ENCODE data around the gene UGT1A6. TPM values are rescaled to one million over a fixed set of nuclear protein-coding genes. Genes with fewer than 3 reads are reported as not detected.

The UGT1A6 gene
- total and polyA plus RNA-seq, 2 of the 13 experiments (the other 11 are each of a cell fraction or from before 2014, with no cell fraction given) = 0.25 TPM; not detected in 1

DNA sequence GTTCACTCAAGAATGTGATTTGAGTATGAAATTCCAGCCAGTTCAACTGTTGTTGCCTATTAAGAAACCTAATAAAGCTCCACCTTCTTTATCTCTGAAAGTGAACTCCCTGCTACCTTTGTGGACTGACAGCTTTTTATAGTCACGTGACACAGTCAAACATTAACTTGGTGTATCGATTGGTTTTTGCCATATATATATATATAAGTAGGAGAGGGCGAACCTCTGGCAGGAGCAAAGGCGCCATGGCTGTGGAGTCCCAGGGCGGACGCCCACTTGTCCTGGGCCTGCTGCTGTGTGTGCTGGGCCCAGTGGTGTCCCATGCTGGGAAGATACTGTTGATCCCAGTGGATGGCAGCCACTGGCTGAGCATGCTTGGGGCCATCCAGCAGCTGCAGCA lies 67.4 kb downstream of the UGT1A6 start, which contains the start of gene UGT1A1 (continued):
- TF ChIP-seq, protein P1, sequence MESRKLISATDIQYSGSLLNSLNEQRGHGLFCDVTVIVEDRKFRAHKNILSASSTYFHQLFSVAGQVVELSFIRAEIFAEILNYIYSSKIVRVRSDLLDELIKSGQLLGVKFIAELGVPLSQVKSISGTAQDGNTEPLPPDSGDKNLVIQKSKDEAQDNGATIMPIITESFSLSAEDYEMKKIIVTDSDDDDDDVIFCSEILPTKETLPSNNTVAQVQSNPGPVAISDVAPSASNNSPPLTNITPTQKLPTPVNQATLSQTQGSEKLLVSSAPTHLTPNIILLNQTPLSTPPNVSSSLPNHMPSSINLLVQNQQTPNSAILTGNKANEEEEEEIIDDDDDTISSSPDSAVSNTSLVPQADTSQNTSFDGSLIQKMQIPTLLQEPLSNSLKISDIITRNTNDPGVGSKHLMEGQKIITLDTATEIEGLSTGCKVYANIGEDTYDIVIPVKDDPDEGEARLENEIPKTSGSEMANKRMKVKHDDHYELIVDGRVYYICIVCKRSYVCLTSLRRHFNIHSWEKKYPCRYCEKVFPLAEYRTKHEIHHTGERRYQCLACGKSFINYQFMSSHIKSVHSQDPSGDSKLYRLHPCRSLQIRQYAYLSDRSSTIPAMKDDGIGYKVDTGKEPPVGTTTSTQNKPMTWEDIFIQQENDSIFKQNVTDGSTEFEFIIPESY (CRISPR knock-in tag; IDR thresholded peaks at IDR 0.05) = peak; percentile 72
- TF ChIP-seq ONECUT2 (CRISPR knock-in tag; IDR thresholded peaks at IDR 0.05) = peak; percentile 78

DNA sequence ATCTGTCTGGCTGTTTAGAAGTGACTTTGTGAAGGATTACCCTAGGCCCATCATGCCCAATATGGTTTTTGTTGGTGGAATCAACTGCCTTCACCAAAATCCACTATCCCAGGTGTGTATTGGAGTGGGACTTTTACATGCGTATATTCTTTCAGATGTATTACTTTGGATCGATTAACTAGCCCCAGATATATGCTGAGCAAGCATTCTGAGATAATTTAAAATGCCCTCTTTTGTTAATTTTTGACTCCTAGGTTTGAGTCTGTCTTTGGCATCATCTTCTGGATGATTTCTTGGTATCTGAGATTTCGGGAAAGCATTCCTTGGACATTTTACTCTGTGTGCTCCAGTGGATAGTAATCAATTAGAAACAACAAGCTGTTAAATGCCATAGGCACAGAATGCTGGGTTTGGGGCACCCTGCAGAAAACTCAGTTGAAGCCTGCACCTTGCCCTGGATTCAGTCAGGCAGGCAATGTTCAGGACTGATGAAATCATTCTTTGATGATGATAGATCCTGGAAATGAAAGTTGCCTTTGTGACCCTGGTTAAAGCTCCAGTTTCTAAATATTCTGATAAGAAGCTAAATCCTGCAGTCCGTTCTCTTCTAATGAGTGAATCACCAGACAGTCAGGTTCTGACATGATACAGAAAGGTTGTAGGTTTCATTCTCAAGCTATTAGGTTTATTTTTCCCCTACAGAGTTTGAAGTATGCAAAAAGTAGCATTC lies 68.5 kb downstream of the UGT1A6 start:
- POLR2A ChIA-PET = no interaction called here
- H3K79me2 ChIP-seq (ENCODE audit: insufficient read depth, low read length) = no peaks in the 10 kb centered on the region
- H3K4me2 ChIP-seq (ENCODE audit: low read depth, low read length) = no peak overlapping the region
- no peak overlapping the region for H2AFZ ChIP-seq (ENCODE audit: low read length)
- H3K4me1 ChIP-seq (ENCODE audit: insufficient read depth, low read length) = peaks cover 40% of the 10 kb centered on the region
- FAIRE-seq = no peak
- no peaks in the 10 kb centered on the region for H3K9me3 ChIP-seq (ENCODE audit: low read length)
- no peak for DNase-seq (ENCODE audit: low spot score)
- no peaks in the 10 kb centered on the region for H4K20me1 ChIP-seq (ENCODE audit: insufficient read depth, low read length)
- TF ChIP-seq KLF9 (CRISPR knock-in tag; IDR thresholded peaks at IDR 0.05; ENCODE audit: low read depth) (no peak), MAFF (IDR thresholded peaks at IDR 0.05; ENCODE audit: low read depth, low read length) (peak; percentile 94), SAFB2 (CRISPR knock-in tag; IDR thresholded peaks at IDR 0.05; ENCODE audit: borderline replicate concordance, low read depth) (no peak), TBX2 (CRISPR knock-in tag; IDR thresholded peaks at IDR 0.05; ENCODE audit: borderline replicate concordance) (no peak), MAFK (conservative IDR thresholded peaks at IDR 0.05 in 1 of 2, IDR thresholded peaks at IDR 0.05 in 1 of 2; ENCODE audit: low read length in 2 of 2) (peak; percentile 92 to 97), ZNF530 (CRISPR knock-in tag; IDR thresholded peaks at IDR 0.05; ENCODE audit: low read depth) (no peak)
- TF ChIP-seq, protein P2, sequence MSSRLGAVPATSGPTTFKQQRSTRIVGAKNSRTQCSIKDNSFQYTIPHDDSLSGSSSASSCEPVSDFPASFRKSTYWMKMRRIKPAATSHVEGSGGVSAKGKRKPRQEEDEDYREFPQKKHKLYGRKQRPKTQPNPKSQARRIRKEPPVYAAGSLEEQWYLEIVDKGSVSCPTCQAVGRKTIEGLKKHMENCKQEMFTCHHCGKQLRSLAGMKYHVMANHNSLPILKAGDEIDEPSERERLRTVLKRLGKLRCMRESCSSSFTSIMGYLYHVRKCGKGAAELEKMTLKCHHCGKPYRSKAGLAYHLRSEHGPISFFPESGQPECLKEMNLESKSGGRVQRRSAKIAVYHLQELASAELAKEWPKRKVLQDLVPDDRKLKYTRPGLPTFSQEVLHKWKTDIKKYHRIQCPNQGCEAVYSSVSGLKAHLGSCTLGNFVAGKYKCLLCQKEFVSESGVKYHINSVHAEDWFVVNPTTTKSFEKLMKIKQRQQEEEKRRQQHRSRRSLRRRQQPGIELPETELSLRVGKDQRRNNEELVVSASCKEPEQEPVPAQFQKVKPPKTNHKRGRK (CRISPR knock-in tag; IDR thresholded peaks at IDR 0.05) = no peak
- TF ChIP-seq, protein P3, sequence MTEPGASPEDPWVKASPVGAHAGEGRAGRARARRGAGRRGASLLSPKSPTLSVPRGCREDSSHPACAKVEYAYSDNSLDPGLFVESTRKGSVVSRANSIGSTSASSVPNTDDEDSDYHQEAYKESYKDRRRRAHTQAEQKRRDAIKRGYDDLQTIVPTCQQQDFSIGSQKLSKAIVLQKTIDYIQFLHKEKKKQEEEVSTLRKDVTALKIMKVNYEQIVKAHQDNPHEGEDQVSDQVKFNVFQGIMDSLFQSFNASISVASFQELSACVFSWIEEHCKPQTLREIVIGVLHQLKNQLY (CRISPR knock-in tag; IDR thresholded peaks at IDR 0.05) = no peak
- no peaks in the 10 kb centered on the region for H3K36me3 ChIP-seq (replicated peaks in 1 of 2; ENCODE audit: control insufficient read depth in 1 of 2, insufficient read depth in 2 of 2, low read length in 2 of 2)
- 61% methylated on average over 4 of the region's 4 CpGs for whole genome bisulfite sequencing (ENCODE audit: low lambda C conversion rate)
- intact Hi-C loops (cut with micrococcal nuclease; ENCODE audit: unreplicated experiment) = no loop called here
- in situ Hi-C loops (cut with HindIII; ENCODE audit: extremely low pct_ligation_motif_present, low pct_unique_long_range_greater_than_20kb) = no loop called here
- no TSS peak for BruUV-seq (replicated peaks)
- H3K27me3 ChIP-seq (ENCODE audit: control insufficient read depth in 1 of 2, insufficient read depth in 2 of 2, low read length in 2 of 2) = peaks cover 9 to 71% of the 10 kb centered on the region in 2 experiments; a peak in 3 of 5 replicates
- H3K27ac ChIP-seq (ENCODE audit: extremely low read length, insufficient read depth, low read length) = no peak overlapping the region
- no peak for ATAC-seq
- no peak overlapping the region for H3K4me3 ChIP-seq (replicated peaks in 1 of 3; ENCODE audit: insufficient read depth in 1 of 3, low read depth in 2 of 3, low read length in 3 of 3)
- CTCF ChIA-PET (ENCODE audit: low intra/inter-chr PET ratio, low total read pairs) = no interaction called here
- no peak overlapping the region for H3K9ac ChIP-seq (ENCODE audit: insufficient read depth, low read depth, low read length)

Data from HepG2 (cell line).